ENCODE results near the gene NUP62. TPM values are rescaled to one million over a fixed set of nuclear protein-coding genes. Genes with fewer than 3 reads are reported as not detected.
A peak's percentile ranks its signal among the peaks of the same experiment; 100 is the strongest.
"Not testable (repeated sequence)": the region's sequence is repeated elsewhere in the genome, so short reads cannot be mapped to it uniquely, and the experiment has no call there.

Gene NUP62
- total and polyA plus RNA-seq, 2 experiments from 2014 or later, result 43.3 to 71.3 TPM

- Histone ChIP-seq H3K4me1 (ENCODE audit: low read depth) (peaks cover 3% of the 10 kb centered on the region), H3K27ac (no peak overlapping the region), H3K4me3 (no peak overlapping the region), H3K27me3 (no peaks in the 10 kb centered on the region), H3K36me3 (peaks cover 6% of the 10 kb centered on the region), H3K9me3 (ENCODE audit: low read depth) (no peaks in the 10 kb centered on the region)
- no peak for DNase-seq (ENCODE audit: low read depth in 1 of 2, low spot score in 1 of 2)
- TF ChIP-seq, protein P1, sequence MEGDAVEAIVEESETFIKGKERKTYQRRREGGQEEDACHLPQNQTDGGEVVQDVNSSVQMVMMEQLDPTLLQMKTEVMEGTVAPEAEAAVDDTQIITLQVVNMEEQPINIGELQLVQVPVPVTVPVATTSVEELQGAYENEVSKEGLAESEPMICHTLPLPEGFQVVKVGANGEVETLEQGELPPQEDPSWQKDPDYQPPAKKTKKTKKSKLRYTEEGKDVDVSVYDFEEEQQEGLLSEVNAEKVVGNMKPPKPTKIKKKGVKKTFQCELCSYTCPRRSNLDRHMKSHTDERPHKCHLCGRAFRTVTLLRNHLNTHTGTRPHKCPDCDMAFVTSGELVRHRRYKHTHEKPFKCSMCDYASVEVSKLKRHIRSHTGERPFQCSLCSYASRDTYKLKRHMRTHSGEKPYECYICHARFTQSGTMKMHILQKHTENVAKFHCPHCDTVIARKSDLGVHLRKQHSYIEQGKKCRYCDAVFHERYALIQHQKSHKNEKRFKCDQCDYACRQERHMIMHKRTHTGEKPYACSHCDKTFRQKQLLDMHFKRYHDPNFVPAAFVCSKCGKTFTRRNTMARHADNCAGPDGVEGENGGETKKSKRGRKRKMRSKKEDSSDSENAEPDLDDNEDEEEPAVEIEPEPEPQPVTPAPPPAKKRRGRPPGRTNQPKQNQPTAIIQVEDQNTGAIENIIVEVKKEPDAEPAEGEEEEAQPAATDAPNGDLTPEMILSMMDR (IDR thresholded peaks at IDR 0.05; ENCODE audit: low read depth, low read length), result no peak
These were observed 3.8 kb downstream of the NUP62 start for GRCh38 chr19:49925486-49925885.

DNA sequence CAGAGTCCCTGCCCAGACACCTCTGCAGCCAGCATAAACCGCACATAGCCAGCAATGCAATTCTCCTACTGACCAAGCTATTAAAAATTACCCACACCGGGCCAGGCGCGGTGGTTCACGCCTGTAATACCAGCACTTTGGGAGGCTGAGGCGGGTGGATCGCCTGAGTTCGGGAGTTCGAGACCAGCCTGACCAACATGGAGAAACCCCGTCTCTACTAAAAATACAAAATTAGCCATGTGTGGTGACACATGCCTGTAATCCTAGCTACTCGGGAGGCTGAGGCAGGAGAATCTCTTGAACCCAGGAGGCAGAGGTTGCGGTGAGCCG, 4.5 kb downstream of the NUP62 start:
- H3K27me3 ChIP-seq; H3K9me3 ChIP-seq (ENCODE audit: low read depth); H3K36me3 ChIP-seq; H3K4me3 ChIP-seq; DNase-seq (ENCODE audit: low read depth in 1 of 2, low spot score in 1 of 2); H3K27ac ChIP-seq; H3K4me1 ChIP-seq (ENCODE audit: low read depth): not testable (repeated sequence)

DNA sequence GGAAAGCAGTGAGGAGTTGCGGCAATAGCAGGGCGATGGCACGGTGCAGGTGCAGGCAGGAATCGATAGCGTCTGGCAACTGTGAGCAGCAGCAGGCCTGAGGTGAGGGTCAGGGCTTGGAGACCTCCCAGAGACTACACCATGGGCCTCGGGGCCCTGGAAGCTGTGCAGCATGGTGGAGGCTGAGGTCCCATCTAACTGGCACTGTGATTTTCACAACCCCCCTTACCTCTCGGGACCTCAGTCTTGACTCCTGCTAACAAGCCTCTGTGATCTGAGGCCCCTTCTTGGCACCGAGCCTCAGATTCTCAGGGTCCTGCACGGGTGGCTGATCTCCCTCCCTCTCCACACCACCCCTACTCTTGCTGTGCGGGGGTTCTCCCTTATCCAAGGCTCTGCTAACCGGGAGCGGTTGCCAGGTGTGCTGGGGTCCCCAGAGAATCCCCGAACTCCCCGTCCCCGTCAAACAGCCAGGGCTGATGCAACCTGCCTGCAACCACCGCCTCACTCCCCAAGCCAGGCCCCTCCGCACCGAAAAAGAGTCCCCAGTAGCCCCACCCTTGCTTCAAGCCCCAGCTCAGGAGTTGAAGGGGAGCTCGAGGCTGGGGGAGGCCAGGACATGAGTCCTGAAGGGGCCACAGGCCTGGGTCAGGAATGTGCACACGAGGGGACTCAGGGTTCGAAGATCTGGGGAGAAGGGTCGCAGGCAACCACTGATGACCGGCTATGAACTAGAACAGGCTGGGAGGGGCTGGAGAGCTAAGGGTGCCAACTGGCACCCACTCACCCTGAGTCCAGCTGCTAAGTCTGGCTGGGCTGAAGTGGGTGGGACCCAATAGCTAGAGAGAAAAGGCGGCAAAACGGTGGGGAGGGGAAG, 5.1 kb downstream of the NUP62 start:
- no peaks in the 10 kb centered on the region for H3K27me3 ChIP-seq
- H3K4me3 ChIP-seq, result no peak overlapping the region
- H3K4me1 ChIP-seq (ENCODE audit: low read depth), result peaks cover 3% of the 10 kb centered on the region
- DNase-seq (ENCODE audit: low read depth in 1 of 2, low spot score in 1 of 2), result no peak
- H3K27ac ChIP-seq, result no peak overlapping the region
- TF ChIP-seq, protein P1 (IDR thresholded peaks at IDR 0.05; ENCODE audit: low read depth, low read length), result no peak
- H3K36me3 ChIP-seq, result peaks cover 6% of the 10 kb centered on the region
- no peaks in the 10 kb centered on the region for H3K9me3 ChIP-seq (ENCODE audit: low read depth)

- peaks cover 6% of the 10 kb centered on the region for H3K36me3 ChIP-seq
- no peak overlapping the region for H3K4me3 ChIP-seq
- TF ChIP-seq, protein P1 (IDR thresholded peaks at IDR 0.05; ENCODE audit: low read depth, low read length), result no peak
- H3K27me3 ChIP-seq, result no peaks in the 10 kb centered on the region
- peaks cover 3% of the 10 kb centered on the region for H3K4me1 ChIP-seq (ENCODE audit: low read depth)
- DNase-seq (ENCODE audit: low read depth in 1 of 2, low spot score in 1 of 2), result no peak
- H3K9me3 ChIP-seq (ENCODE audit: low read depth), result no peaks in the 10 kb centered on the region
- no peak overlapping the region for H3K27ac ChIP-seq
These were observed 6.0 kb downstream of the NUP62 start for GRCh38 chr19:49923055-49924003.

GRCh38 chr19:49921871-49922795, 7.2 kb downstream of the NUP62 start:
- H3K27ac ChIP-seq, result no peak overlapping the region
- H3K36me3 ChIP-seq, result peaks cover 6% of the 10 kb centered on the region
- peak in 1 of 2 donors; percentile 50 for DNase-seq (ENCODE audit: low read depth in 1 of 2, low spot score in 1 of 2)

More at GRCh38 chr19:49921871-49922795, 7.2 kb downstream of the NUP62 start:
- Histone ChIP-seq H3K9me3 (ENCODE audit: low read depth) (no peaks in the 10 kb centered on the region), H3K4me3 (no peak overlapping the region), H3K27me3 (no peaks in the 10 kb centered on the region), H3K4me1 (ENCODE audit: low read depth) (no peaks in the 10 kb centered on the region)
- TF ChIP-seq, protein P1 (IDR thresholded peaks at IDR 0.05; ENCODE audit: low read depth, low read length), result no peak

Data from cardiac muscle cell (in vitro differentiated cells and primary cell).